ENCODE measurements around the gene MRPS18B. TPM values are rescaled to one million over a fixed set of nuclear protein-coding genes. Genes with fewer than 3 reads are reported as not detected.
"Not testable (repeated sequence)": the region's sequence is repeated elsewhere in the genome, so short reads cannot be mapped to it uniquely, and the experiment has no call there.

The MRPS18B gene
- total RNA-seq, 1 donor from 2014 or later = 48.9 TPM

GRCh38 chr6:30656513-30656912 is 38.9 kb downstream of the MRPS18B start:
- ATAC-seq = peak; percentile 78
- Histone ChIP-seq H3K27ac (no peak overlapping the region), H3K36me3 (peaks cover 100% of the 10 kb centered on the region), H3K4me1 (no peaks in the 10 kb centered on the region), H3K27me3 (no peaks in the 10 kb centered on the region), H3K4me3 (no peak overlapping the region), H3K9me3 (no peaks in the 10 kb centered on the region)
- no peak for TF ChIP-seq CTCF (IDR thresholded peaks at IDR 0.05)
- DNase-seq = peak; percentile 69
- intact Hi-C loops (cut with DNase I) = no loop called here

GRCh38 chr6:30657454-30657853 is 39.8 kb downstream of the MRPS18B start:
- DNase-seq (no peak), ATAC-seq (no peak)
- Histone ChIP-seq H3K36me3 (peaks cover 100% of the 10 kb centered on the region), H3K27me3 (no peaks in the 10 kb centered on the region), H3K4me3 (no peak overlapping the region), H3K9me3 (no peaks in the 10 kb centered on the region), H3K4me1 (no peaks in the 10 kb centered on the region), H3K27ac (no peak overlapping the region)
- TF ChIP-seq CTCF (IDR thresholded peaks at IDR 0.05) = no peak
- intact Hi-C loops (cut with DNase I) = no loop called here

- peaks cover 100% of the 10 kb centered on the region for H3K36me3 ChIP-seq
- intact Hi-C loops (cut with DNase I); H3K27ac ChIP-seq; H3K4me1 ChIP-seq; H3K27me3 ChIP-seq; ATAC-seq; DNase-seq; H3K9me3 ChIP-seq; H3K4me3 ChIP-seq: not testable (repeated sequence)
These were observed 40.3 kb downstream of the MRPS18B start for GRCh38 chr6:30657922-30658321.

GRCh38 chr6:30664994-30665767 is 47.5 kb downstream of the MRPS18B start:
- Histone ChIP-seq H3K9me3 (no peaks in the 10 kb centered on the region), H3K27me3 (no peaks in the 10 kb centered on the region), H3K27ac (no peak overlapping the region), H3K36me3 (peaks cover 100% of the 10 kb centered on the region), H3K4me3 (no peak overlapping the region), H3K4me1 (no peaks in the 10 kb centered on the region)
- DNase-seq (no peak), ATAC-seq (no peak)
- no peak for TF ChIP-seq CTCF (IDR thresholded peaks at IDR 0.05)
- intact Hi-C loops (cut with DNase I) = no loop called here

- DNase-seq; H3K4me1 ChIP-seq; intact Hi-C loops (cut with DNase I); H3K4me3 ChIP-seq; H3K27ac ChIP-seq; H3K9me3 ChIP-seq; ATAC-seq; H3K27me3 ChIP-seq: not testable (repeated sequence)
- peaks cover 96% of the 10 kb centered on the region for H3K36me3 ChIP-seq
These were observed 48.7 kb downstream of the MRPS18B start for GRCh38 chr6:30666300-30666699.

GRCh38 chr6:30670760-30671527 is 53.3 kb downstream of the MRPS18B start:
- H3K4me3 ChIP-seq = no peak overlapping the region
- H3K4me1 ChIP-seq = peaks cover 16% of the 10 kb centered on the region
- H3K9me3 ChIP-seq = no peaks in the 10 kb centered on the region
- H3K36me3 ChIP-seq = peaks cover 53% of the 10 kb centered on the region
- intact Hi-C loops (cut with DNase I) = no loop called here
- H3K27me3 ChIP-seq = no peaks in the 10 kb centered on the region
- TF ChIP-seq CTCF (IDR thresholded peaks at IDR 0.05) = peak; percentile 9
- no peak overlapping the region for H3K27ac ChIP-seq
- no peak for DNase-seq
- ATAC-seq = no peak
